SK-N-SH treated with all-trans-retinoic acid at 6 μM for 48 hours (cell line): Measurements from ENCODE around the gene SLC6A6.

Source experiments
- ATAC-seq: fragments of 200-7000 bp; cut with Tn5 transposase; 3 replicates; pipeline ENCODE4 v1.9.1; 2020; ENCODE audit warnings: mild to moderate bottlenecking, moderate library complexity
- ARNTL ChIP-seq: fragments of 450-650 bp; formaldehyde crosslinking; IDR thresholded peaks from 2 replicates; pipeline ENCODE4 v1.5.0; 2020; ENCODE audit warnings: low read depth, mild to moderate bottlenecking, moderate library complexity, borderline replicate concordance
- BACH2 ChIP-seq: fragments of 250-450 bp; sonication (Bioruptor Pico); IDR thresholded peaks from 2 replicates; pipeline ENCODE4 v1.9.0; 2021; ENCODE audit warnings: mild to moderate bottlenecking, borderline replicate concordance
- CSDC2 ChIP-seq: fragments of 250-450 bp; sonication (Bioruptor Pico); IDR thresholded peaks from 2 replicates; pipeline ENCODE4 v1.5.0; 2020; ENCODE audit warnings: mild to moderate bottlenecking, moderate library complexity
- ESRRG ChIP-seq: fragments of 250-450 bp; sonication (Bioruptor Pico); IDR thresholded peaks from 2 replicates; pipeline ENCODE4 v1.6.1; 2021; ENCODE audit warnings: mild to moderate bottlenecking
- ISL1 ChIP-seq: fragments of 250-450 bp; sonication (Bioruptor Pico); IDR thresholded peaks from 2 replicates; pipeline ENCODE4 v2.1.2; 2022; ENCODE audit warnings: mild to moderate bottlenecking, moderate library complexity
- OSR1 ChIP-seq: fragments of 250-450 bp; sonication (Bioruptor Pico); IDR thresholded peaks from 2 replicates; pipeline ENCODE4 v1.8.0; 2022; ENCODE audit warnings: moderate library complexity, mild to moderate bottlenecking, inconsistent platforms
- PPARA ChIP-seq: fragments of 250-450 bp; sonication (Bioruptor Pico); IDR thresholded peaks from 2 replicates; pipeline ENCODE4 v1.5.0; 2020; ENCODE audit warnings: mild to moderate bottlenecking, borderline replicate concordance
- RARB ChIP-seq: fragments of 250-450 bp; sonication (Bioruptor Pico); IDR thresholded peaks from 2 replicates; pipeline ENCODE4 v1.8.0; 2021; ENCODE audit warnings: mild to moderate bottlenecking, moderate library complexity
- SNAI2 ChIP-seq: fragments of 250-450 bp; sonication (Bioruptor Pico); IDR thresholded peaks from 2 replicates; pipeline ENCODE4 v1.5.0; 2020; ENCODE audit warnings: mild to moderate bottlenecking, moderate library complexity
- TCF4 ChIP-seq: fragments of 250-450 bp; sonication (Bioruptor Pico); IDR thresholded peaks from 2 replicates; pipeline ENCODE4 v1.8.0; 2021; ENCODE audit warnings: mild to moderate bottlenecking, moderate library complexity, borderline replicate concordance
- TOX ChIP-seq: fragments of 250-450 bp; sonication (Bioruptor Pico); IDR thresholded peaks from 2 replicates; pipeline ENCODE4 v1.8.0; 2021; ENCODE audit warnings: mild to moderate bottlenecking, moderate library complexity, borderline replicate concordance
- ZC3H10 ChIP-seq: fragments of 250-450 bp; sonication (Bioruptor Pico); IDR thresholded peaks from 2 replicates; pipeline ENCODE4 v1.5.1; 2021; ENCODE audit warnings: mild to moderate bottlenecking, moderate library complexity
- ZFP3 ChIP-seq: fragments of 250-450 bp; sonication (Bioruptor Pico); IDR thresholded peaks from 2 replicates; pipeline ENCODE4 v1.5.0; 2020; ENCODE audit warnings: mild to moderate bottlenecking, moderate library complexity
- ZFP30 ChIP-seq: fragments of 450-650 bp; formaldehyde crosslinking; IDR thresholded peaks from 2 replicates; pipeline ENCODE4 v1.5.0; 2022; ENCODE audit warnings: mild to moderate bottlenecking, moderate library complexity
- ZNF565 ChIP-seq: fragments of 450-650 bp; formaldehyde crosslinking; conservative IDR thresholded peaks from 2 replicates; pipeline ENCODE4 v1.5.0; 2020; ENCODE audit warnings: low read depth, mild to moderate bottlenecking, moderate library complexity
- ZNF70 ChIP-seq: fragments of 450-650 bp; formaldehyde crosslinking; IDR thresholded peaks from 2 replicates; pipeline ENCODE4 v1.5.0; 2020; ENCODE audit warnings: mild to moderate bottlenecking, moderate library complexity
- ZNF8 ChIP-seq: fragments of 450-650 bp; formaldehyde crosslinking; IDR thresholded peaks from 2 replicates; pipeline ENCODE4 v1.5.0; 2020; ENCODE audit warnings: mild to moderate bottlenecking, moderate library complexity
- TF ChIP-seq, protein P1 (sequence below): fragments of 250-450 bp; sonication (Bioruptor Pico); IDR thresholded peaks from 2 replicates; pipeline ENCODE4 v1.5.1; 2020; ENCODE audit warnings: low read depth, mild to moderate bottlenecking, moderate library complexity
- TF ChIP-seq, protein P2 (sequence below): fragments of 250-450 bp; sonication (Bioruptor Pico); IDR thresholded peaks from 2 replicates; pipeline ENCODE4 v1.5.1; 2021; ENCODE audit warnings: mild to moderate bottlenecking, moderate library complexity
- TF ChIP-seq, protein P3 (sequence below): fragments of 250-450 bp; sonication (Bioruptor Pico); IDR thresholded peaks from 2 replicates; pipeline ENCODE4 v1.5.0; 2020; ENCODE audit warnings: mild to moderate bottlenecking, moderate library complexity
- TF ChIP-seq, protein P4 (sequence below): fragments of 250-450 bp; sonication (Bioruptor Pico); IDR thresholded peaks from 2 replicates; pipeline ENCODE4 v1.8.0; 2021; ENCODE audit warnings: low read depth, mild to moderate bottlenecking, moderate library complexity, borderline replicate concordance

Gene SLC6A6

DNA sequence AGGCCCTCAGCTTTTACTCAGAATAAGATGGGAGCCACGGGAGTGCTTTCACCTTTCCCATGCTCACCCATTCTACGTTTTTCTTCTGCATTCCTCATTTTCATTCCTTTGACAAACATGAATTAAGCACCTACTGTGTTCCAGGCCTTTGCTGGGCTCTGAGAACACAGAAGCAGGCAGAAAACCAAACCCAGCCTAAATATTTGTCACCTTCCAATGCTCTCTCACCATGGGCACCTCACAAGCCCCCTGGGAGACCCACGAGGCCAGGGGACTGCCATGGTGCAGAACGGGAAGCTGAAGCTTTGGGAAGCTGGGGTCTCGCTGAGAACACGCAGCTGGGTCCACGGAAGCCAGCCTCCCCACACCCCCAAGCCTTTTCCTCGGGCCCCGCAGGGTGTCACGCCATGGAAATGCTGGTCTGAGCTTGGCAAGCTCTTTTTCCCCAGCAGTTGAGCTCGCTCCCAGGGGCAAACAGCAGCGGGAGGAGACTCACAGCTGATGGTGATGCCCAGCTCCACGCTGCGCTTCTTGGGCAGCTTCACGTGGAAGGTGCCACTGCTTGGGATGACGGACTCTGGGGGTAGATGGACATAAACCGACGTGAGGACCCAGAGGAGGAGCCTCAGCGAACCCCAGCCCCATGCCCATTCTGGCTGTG, 110.0 kb downstream of the SLC6A6 start:
- ATAC-seq: no peak
- TF ChIP-seq ESRRG (CRISPR knock-in tag) (no peak), ZNF70 (no peak), ZFP30 (CRISPR knock-in tag) (no peak), TOX (CRISPR knock-in tag) (no peak), ZNF8 (no peak), TCF4 (no peak), ZC3H10 (CRISPR knock-in tag) (no peak), SNAI2 (CRISPR knock-in tag) (no peak), PPARA (CRISPR knock-in tag) (no peak), OSR1 (CRISPR knock-in tag) (no peak), ARNTL (no peak), BACH2 (CRISPR knock-in tag) (no peak), ISL1 (CRISPR knock-in tag) (no peak), RARB (CRISPR knock-in tag) (no peak)
- TF ChIP-seq, protein P1, sequence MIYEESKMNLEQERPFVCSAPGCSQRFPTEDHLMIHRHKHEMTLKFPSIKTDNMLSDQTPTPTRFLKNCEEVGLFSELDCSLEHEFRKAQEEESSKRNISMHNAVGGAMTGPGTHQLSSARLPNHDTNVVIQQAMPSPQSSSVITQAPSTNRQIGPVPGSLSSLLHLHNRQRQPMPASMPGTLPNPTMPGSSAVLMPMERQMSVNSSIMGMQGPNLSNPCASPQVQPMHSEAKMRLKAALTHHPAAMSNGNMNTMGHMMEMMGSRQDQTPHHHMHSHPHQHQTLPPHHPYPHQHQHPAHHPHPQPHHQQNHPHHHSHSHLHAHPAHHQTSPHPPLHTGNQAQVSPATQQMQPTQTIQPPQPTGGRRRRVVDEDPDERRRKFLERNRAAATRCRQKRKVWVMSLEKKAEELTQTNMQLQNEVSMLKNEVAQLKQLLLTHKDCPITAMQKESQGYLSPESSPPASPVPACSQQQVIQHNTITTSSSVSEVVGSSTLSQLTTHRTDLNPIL (CRISPR knock-in tag): no peak
- TF ChIP-seq, protein P2, sequence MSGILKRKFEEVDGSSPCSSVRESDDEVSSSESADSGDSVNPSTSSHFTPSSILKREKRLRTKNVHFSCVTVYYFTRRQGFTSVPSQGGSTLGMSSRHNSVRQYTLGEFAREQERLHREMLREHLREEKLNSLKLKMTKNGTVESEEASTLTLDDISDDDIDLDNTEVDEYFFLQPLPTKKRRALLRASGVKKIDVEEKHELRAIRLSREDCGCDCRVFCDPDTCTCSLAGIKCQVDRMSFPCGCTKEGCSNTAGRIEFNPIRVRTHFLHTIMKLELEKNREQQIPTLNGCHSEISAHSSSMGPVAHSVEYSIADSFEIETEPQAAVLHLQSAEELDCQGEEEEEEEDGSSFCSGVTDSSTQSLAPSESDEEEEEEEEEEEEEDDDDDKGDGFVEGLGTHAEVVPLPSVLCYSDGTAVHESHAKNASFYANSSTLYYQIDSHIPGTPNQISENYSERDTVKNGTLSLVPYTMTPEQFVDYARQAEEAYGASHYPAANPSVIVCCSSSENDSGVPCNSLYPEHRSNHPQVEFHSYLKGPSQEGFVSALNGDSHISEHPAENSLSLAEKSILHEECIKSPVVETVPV: no peak
- TF ChIP-seq, protein P3, sequence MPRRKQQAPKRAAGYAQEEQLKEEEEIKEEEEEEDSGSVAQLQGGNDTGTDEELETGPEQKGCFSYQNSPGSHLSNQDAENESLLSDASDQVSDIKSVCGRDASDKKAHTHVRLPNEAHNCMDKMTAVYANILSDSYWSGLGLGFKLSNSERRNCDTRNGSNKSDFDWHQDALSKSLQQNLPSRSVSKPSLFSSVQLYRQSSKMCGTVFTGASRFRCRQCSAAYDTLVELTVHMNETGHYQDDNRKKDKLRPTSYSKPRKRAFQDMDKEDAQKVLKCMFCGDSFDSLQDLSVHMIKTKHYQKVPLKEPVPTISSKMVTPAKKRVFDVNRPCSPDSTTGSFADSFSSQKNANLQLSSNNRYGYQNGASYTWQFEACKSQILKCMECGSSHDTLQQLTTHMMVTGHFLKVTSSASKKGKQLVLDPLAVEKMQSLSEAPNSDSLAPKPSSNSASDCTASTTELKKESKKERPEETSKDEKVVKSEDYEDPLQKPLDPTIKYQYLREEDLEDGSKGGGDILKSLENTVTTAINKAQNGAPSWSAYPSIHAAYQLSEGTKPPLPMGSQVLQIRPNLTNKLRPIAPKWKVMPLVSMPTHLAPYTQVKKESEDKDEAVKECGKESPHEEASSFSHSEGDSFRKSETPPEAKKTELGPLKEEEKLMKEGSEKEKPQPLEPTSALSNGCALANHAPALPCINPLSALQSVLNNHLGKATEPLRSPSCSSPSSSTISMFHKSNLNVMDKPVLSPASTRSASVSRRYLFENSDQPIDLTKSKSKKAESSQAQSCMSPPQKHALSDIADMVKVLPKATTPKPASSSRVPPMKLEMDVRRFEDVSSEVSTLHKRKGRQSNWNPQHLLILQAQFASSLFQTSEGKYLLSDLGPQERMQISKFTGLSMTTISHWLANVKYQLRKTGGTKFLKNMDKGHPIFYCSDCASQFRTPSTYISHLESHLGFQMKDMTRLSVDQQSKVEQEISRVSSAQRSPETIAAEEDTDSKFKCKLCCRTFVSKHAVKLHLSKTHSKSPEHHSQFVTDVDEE (CRISPR knock-in tag): no peak

DNA sequence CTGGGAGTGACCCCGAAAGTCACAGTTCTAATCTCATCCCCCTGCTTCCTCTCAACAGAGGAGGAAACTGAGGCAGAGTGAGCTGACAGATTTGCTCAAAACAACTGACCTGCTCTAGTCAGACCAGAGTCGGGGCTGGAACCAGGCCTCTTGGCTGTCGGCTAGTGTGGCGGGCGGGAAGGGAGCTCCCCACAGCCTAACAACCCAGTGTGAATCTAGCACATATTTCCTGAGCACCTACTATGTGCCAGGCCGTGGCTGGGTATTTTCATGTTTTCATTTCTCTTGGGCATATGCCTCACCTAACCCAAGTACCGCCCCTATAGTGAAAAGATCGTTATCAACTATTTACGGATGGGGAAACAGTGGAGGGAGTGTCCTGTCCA, 110.5 kb downstream of the SLC6A6 start:
- no peak for TF ChIP-seq OSR1 (CRISPR knock-in tag)
- TF ChIP-seq PPARA (CRISPR knock-in tag): no peak
- TF ChIP-seq, protein P3 (CRISPR knock-in tag): no peak
- TF ChIP-seq, protein P1 (CRISPR knock-in tag): no peak
- TF ChIP-seq ISL1 (CRISPR knock-in tag): no peak
- no peak for TF ChIP-seq ARNTL
- TF ChIP-seq ZFP30 (CRISPR knock-in tag): no peak
- TF ChIP-seq ESRRG (CRISPR knock-in tag): no peak
- no peak for TF ChIP-seq CSDC2 (CRISPR knock-in tag)
- no peak for ATAC-seq

DNA sequence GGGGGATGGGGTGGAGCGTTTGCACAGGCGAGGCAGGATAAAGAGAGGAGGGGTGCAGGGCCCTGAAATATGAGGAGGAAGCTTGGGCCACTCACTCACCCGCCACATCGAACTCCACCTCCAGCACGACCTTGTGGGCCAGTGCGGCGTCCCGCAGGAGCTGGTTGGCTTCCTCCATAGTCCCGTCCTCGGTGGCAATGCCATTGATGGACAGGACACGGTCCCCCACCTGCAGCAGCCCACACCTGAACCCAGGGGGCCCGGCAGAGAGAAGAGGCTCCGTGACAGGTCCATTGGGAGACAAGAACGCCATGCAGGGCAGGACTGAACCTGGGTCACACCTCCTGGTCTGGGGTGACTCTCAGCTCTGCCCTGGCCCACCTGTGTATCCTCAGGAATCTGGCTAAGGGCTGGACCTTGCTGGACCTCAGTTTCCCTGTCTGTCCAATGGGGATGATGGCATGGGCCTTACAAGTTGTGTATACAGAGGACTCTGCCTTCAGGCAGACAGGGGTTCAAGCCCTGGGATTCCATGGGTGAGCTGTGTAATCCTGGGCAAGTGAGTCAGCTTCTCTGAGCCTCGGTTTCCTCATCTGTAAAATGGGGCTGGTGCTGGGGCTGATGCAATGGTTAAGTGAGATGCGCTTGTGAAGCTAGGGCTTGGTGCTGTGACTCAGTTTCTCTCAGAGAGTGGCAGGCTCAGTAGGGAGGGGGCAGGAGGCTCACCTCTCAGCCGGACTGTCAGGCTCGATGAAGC, 111.3 kb downstream of the SLC6A6 start:
- ATAC-seq: no peak
- TF ChIP-seq ZFP30 (CRISPR knock-in tag) (no peak), TOX (CRISPR knock-in tag) (no peak), ISL1 (CRISPR knock-in tag) (no peak), CSDC2 (CRISPR knock-in tag) (no peak), ZNF565 (CRISPR knock-in tag) (no peak), ZC3H10 (CRISPR knock-in tag) (no peak), ZFP3 (CRISPR knock-in tag) (no peak), SNAI2 (CRISPR knock-in tag) (no peak), PPARA (CRISPR knock-in tag) (no peak)
- TF ChIP-seq, protein P4, sequence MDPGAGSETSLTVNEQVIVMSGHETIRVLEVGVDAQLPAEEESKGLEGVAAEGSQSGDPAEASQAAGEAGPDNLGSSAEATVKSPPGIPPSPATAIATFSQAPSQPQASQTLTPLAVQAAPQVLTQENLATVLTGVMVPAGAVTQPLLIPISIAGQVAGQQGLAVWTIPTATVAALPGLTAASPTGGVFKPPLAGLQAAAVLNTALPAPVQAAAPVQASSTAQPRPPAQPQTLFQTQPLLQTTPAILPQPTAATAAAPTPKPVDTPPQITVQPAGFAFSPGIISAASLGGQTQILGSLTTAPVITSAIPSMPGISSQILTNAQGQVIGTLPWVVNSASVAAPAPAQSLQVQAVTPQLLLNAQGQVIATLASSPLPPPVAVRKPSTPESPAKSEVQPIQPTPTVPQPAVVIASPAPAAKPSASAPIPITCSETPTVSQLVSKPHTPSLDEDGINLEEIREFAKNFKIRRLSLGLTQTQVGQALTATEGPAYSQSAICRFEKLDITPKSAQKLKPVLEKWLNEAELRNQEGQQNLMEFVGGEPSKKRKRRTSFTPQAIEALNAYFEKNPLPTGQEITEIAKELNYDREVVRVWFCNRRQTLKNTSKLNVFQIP: no peak
- TF ChIP-seq, protein P2: no peak
